ENCODE measurements around the gene SMIM14.

SMIM14 gene

DNA sequence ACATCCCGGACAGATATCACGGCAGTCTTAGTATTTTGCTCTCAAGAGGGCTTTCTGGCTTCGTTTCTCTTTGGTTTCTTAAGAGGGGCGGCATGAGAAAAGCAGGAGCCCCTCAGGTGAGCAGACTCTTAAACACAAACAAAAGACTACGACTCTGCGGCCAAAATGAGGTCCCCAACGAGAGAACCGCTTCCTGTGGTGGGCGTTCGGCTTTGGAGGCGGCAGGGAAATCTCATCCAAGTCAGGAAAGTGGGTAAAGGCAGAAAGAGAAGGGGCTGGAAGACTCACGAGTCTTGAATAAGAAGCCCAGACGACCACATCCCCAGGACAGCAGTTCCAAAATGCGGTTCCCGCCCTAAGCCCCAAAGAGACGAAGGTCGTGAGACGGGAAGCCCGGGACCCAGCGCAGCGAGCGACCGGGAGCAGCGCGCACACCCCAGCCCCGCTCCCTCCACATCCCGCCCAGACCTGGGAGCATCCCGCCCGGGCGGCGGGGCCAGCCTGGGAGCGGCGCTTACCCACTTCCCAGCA lies 111.8 kb downstream of the SMIM14 start:
- peak overlapping the region; percentile 90 for H3K27ac ChIP-seq

DNA sequence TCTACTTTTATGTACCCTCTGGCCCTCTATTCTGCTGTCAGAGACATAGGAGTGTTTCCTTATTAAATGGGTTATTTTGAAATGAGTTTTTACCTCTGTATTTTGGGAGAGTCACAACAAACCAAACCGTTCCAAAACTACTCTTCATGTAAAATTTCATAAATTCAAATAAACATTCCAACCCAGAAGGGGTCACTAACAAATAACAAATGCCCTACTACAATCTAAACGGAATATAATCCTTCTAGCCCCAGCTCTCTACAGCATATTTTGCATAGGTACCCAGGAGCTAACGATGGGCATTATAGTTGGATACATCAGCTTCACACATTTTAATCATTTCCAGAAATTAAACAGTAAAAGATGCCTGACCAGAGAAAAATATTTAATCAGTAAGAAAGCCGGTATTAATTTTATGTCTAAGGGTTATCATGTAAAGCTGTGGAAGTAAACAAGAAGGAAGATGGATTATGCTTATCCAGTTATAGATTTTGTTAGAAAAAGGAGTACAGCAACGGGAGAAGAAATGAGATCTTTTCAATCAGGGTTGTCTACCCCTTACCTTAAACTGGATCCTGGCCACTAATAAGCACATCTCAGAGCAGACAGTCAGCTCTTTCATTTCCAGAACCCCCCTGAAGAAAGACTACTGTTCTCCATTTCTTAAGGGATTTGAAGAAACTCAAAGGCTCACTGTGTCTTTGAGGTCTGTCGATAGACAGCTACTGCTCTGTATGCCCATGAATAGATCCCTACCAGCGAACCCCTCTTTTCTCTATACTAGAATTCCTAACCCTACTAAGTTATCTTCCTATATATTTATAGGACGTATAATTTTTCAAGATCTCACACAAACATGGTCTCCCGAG lies 112.6 kb downstream of the SMIM14 start:
- CTCF ChIA-PET: no interaction called here
- peak; percentile 14 for DNase-seq (ENCODE audit: low spot score)

More for the DNA sequence above, 111.8 kb downstream of the SMIM14 start:
- no peak for DNase-seq (ENCODE audit: low spot score)
- ChIA-PET CTCF (interaction anchor here (0.8 kb wide), 1 partner anchor 58 kb away, joined by 5 read pairs; no protein-coding TSS in a partner anchor), POLR2A (ENCODE audit: low non-redundant PET) (interaction anchor here (0.6 to 1.0 kb wide), 4 partner anchors 15 to 163 kb away, joined by 3 to 6 read pairs (median 3); partner anchors contain the start of gene SMIM14)
- TF ChIP-seq, protein P1, sequence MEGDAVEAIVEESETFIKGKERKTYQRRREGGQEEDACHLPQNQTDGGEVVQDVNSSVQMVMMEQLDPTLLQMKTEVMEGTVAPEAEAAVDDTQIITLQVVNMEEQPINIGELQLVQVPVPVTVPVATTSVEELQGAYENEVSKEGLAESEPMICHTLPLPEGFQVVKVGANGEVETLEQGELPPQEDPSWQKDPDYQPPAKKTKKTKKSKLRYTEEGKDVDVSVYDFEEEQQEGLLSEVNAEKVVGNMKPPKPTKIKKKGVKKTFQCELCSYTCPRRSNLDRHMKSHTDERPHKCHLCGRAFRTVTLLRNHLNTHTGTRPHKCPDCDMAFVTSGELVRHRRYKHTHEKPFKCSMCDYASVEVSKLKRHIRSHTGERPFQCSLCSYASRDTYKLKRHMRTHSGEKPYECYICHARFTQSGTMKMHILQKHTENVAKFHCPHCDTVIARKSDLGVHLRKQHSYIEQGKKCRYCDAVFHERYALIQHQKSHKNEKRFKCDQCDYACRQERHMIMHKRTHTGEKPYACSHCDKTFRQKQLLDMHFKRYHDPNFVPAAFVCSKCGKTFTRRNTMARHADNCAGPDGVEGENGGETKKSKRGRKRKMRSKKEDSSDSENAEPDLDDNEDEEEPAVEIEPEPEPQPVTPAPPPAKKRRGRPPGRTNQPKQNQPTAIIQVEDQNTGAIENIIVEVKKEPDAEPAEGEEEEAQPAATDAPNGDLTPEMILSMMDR (conservative IDR thresholded peaks at IDR 0.05; ENCODE audit: low read depth): no peak

DNA sequence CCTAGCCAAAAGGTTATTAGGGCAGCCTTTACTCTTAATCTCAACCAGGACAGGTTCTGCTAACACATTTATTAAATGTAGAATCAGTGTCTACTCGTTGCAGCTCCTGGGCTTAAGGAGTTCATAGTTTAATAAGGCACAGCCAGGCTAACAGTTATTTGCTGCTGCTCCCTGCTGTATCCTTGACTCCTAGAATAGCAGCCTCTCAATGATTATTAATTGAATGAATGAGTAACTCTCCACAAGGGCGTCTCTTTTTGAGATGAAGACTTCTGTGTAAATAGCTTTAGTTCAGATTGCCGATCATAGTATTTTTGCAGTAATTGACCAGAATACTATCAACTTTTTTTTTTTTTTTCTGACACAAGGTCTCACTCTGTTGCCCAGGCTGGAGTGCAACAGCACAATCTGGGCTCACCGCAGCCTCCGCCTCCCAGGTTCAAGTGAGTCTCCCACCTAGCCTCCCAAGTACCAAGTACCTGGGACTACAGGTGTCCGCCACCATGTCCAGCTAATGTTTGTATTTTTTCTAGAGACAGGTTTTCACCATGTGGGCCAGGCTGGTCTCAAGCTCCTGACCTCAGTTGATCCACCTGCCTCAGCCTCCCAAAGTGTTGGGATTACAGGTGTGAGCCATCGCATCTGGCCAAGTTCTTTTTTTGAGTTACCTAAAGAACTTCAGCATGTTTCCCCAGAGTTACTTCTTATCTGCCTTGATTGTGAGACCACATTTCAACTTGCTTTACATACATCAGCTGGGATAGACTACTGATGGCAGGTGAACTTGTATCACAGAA lies 114.3 kb downstream of the SMIM14 start:
- TF ChIP-seq, protein P1 (conservative IDR thresholded peaks at IDR 0.05; ENCODE audit: low read depth): no peak
- CTCF ChIA-PET: interaction anchor here (1.0 to 1.1 kb wide), 2 partner anchors 55 to 67 kb away, joined by 3 read pairs; no protein-coding TSS in a partner anchor
- POLR2A ChIA-PET (ENCODE audit: low non-redundant PET): no interaction called here
- no peak for DNase-seq (ENCODE audit: low spot score)
- no peak overlapping the region for H3K27ac ChIP-seq

More for the DNA sequence above, 112.6 kb downstream of the SMIM14 start:
- TF ChIP-seq, protein P1 (conservative IDR thresholded peaks at IDR 0.05; ENCODE audit: low read depth): no peak
- POLR2A ChIA-PET (ENCODE audit: low non-redundant PET): no interaction called here
- peak overlapping the region; percentile 90 for H3K27ac ChIP-seq

DNA sequence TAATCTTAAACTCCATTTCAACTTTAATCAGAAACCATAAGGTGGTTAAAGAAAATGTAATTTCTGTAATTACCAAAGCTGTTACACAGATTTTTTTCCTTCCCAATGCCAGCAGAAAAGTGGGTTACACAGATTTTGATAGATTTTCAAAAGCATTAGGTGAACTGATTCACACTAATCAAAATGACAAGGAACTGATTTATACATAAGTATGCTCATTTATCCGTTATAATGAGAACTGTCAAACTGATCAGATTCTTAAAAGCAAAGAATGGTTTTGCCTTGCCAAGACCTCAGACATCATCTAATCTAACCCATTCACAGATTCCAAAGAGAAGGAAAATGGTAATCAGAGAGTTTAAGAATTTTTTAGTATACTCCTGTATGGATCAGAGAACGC lies 116.6 kb downstream of the SMIM14 start:
- CTCF ChIA-PET: interaction anchor here (0.6 kb wide), 1 partner anchor 32 kb away, joined by 3 read pairs; no protein-coding TSS in a partner anchor
- POLR2A ChIA-PET (ENCODE audit: low non-redundant PET): no interaction called here
- no peak for DNase-seq (ENCODE audit: low spot score)
- TF ChIP-seq, protein P1 (conservative IDR thresholded peaks at IDR 0.05; ENCODE audit: low read depth): no peak
- no peak overlapping the region for H3K27ac ChIP-seq

DNA sequence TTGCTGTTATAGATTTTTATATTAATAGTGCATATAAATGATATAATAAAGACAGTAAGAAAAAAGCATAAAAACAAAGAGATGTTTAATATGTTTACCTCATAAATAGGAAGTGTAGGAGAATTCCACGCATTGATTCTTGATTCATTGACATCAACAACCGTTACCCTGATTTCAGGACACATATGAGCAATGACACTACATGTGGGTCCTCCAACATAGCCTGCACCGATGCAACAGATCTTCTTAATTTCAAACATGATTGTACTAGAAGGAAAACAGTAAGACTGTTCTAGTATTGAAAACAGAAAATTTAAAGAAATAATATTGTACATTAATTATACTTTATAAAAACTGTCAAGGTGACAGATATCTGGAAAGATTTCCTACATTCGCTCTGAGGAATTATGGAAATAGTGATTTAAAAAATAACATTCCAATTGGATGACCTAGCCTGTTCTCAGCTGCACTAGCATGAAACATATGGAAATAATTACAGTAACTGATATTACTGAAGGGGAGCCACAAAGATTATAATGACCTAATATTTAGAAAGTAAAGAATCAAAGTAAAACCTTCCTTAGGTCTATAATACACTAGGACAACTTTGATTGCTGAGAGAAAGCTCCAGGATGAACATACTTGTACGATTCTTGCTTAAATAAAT lies 117.3 kb downstream of the SMIM14 start:
- no peak overlapping the region for H3K27ac ChIP-seq
- POLR2A ChIA-PET (ENCODE audit: low non-redundant PET): no interaction called here
- CTCF ChIA-PET: interaction anchor here (0.6 kb wide), 2 partner anchors 31 to 336 kb away, joined by 3 read pairs; no protein-coding TSS in a partner anchor
- TF ChIP-seq, protein P1 (conservative IDR thresholded peaks at IDR 0.05; ENCODE audit: low read depth): no peak
- no peak for DNase-seq (ENCODE audit: low spot score)

Data from RWPE1 (cell line).